ENCODE data around the gene RXFP4. TPM values are rescaled to one million over a fixed set of nuclear protein-coding genes. Genes with fewer than 3 reads are reported as not detected.

RXFP4 gene
- total RNA-seq, 1 experiment from 2014 or later: not detected

DNA sequence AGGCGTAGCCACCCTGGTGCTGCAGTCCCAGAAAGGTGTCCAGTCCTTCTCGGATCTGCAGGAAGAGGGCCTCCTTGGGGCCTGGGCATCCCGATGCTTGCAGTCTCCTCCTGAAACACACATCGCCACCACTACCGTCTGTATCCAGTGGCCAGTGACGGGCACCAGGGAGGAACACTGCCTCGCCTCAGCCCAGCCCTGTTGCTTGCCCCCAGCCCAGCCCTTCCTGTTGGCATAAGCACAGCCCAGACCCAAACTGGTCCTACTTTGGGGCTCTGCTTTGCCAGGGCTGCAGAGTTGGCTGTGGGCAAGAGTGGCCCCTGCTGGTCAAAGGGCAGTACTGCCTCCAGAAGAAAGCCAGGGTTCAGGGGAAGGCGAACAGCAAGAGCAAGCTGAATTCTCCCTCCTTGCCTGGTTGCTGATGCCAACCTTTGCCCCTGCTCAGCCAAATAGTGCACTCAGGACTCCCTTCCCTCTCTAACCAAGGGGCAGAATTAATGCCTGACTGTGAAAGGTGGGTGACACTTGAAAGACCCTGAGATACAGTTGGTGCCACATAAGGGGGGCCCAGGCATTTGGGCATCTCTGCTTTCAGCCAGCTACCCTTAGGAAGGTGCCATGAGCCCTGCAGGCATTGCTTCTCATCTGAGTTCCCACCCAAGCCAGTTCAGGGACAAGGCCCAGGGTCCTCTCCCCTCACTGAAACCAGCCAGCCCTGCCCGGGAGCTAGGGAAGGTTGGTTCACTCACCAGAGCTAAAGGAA is 48.0 kb downstream of the RXFP4 start:
- peaks cover 13% of the 10 kb centered on the region for H3K4me1 Mint-ChIP-seq (ENCODE audit: low read depth, unreplicated experiment)
- DNase-seq: peak; percentile 83
- TF ChIP-seq, protein P1, sequence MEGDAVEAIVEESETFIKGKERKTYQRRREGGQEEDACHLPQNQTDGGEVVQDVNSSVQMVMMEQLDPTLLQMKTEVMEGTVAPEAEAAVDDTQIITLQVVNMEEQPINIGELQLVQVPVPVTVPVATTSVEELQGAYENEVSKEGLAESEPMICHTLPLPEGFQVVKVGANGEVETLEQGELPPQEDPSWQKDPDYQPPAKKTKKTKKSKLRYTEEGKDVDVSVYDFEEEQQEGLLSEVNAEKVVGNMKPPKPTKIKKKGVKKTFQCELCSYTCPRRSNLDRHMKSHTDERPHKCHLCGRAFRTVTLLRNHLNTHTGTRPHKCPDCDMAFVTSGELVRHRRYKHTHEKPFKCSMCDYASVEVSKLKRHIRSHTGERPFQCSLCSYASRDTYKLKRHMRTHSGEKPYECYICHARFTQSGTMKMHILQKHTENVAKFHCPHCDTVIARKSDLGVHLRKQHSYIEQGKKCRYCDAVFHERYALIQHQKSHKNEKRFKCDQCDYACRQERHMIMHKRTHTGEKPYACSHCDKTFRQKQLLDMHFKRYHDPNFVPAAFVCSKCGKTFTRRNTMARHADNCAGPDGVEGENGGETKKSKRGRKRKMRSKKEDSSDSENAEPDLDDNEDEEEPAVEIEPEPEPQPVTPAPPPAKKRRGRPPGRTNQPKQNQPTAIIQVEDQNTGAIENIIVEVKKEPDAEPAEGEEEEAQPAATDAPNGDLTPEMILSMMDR (IDR thresholded peaks at IDR 0.05; ENCODE audit: unreplicated experiment): peak; percentile 99
- no peak overlapping the region for H3K4me3 Mint-ChIP-seq (ENCODE audit: low read depth, unreplicated experiment)
- peaks cover 4% of the 10 kb centered on the region for H3K9me3 Mint-ChIP-seq (ENCODE audit: low read depth, unreplicated experiment)
- H3K27ac Mint-ChIP-seq (ENCODE audit: unreplicated experiment): no peak overlapping the region
- intact Hi-C loops (cut with micrococcal nuclease; ENCODE audit: unreplicated experiment): loop anchor here (1.0 to 2.0 kb wide), 2 partner anchors 27 to 51 kb away; no protein-coding TSS in a partner anchor
- CTCF ChIA-PET: interaction anchor here (0.5 to 2.8 kb wide), 11 partner anchors 11 to 96 kb away, joined by 3 to 39 read pairs (median 4); partner anchors contain the start of gene ARHGEF2
- no TSS peak for BruUV-seq (replicated peaks)
- H3K36me3 Mint-ChIP-seq (ENCODE audit: insufficient read depth, unreplicated experiment): no peaks in the 10 kb centered on the region
- H3K27me3 Mint-ChIP-seq (ENCODE audit: unreplicated experiment): no peaks in the 10 kb centered on the region

DNA sequence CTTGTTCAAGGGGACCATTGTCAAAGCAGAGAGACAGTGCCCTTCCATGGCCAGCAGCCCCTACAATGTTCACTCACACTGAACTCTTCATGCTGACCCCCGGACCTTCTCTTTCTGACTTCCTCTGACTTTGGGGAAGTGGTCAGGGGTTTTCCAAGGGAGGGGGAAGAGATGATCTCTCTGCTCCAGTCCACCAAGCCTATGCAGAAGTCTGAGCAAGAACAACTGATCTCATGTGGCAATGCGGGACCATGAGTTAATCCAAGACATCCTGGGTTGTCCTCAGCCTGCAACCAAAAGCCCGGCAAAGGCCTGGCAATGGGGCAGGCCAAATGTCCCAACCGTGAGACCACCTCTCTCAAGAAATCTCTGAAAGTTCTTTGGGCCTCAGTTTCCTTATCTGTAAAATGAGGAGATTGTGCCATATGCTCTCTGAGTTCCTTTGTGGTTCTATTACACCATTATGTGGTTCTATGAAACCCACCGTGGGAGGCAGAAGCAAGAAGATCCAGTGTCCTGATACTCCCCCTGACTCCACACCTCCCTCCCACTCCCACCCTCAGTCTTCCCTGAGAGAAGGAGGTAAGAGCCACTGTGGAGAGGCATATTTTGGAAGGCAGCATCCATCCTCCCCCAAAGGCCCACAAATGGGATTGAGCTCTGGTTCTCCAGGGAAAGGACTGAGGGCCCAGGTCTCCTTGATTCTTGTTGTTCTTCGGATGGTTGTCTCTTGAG is 48.7 kb downstream of the RXFP4 start:
- Mint-ChIP-seq H3K27ac (ENCODE audit: unreplicated experiment) (no peak overlapping the region), H3K4me3 (ENCODE audit: low read depth, unreplicated experiment) (no peak overlapping the region), H3K36me3 (ENCODE audit: insufficient read depth, unreplicated experiment) (no peaks in the 10 kb centered on the region), H3K4me1 (ENCODE audit: low read depth, unreplicated experiment) (peaks cover 9% of the 10 kb centered on the region), H3K9me3 (ENCODE audit: low read depth, unreplicated experiment) (peaks cover 4% of the 10 kb centered on the region), H3K27me3 (ENCODE audit: unreplicated experiment) (no peaks in the 10 kb centered on the region)
- CTCF ChIA-PET: interaction anchor here (0.5 to 2.8 kb wide), 11 partner anchors 11 to 97 kb away, joined by 3 to 39 read pairs (median 4); partner anchors contain the start of gene ARHGEF2
- no peak for DNase-seq
- TF ChIP-seq, protein P1 (IDR thresholded peaks at IDR 0.05; ENCODE audit: unreplicated experiment): no peak
- intact Hi-C loops (cut with micrococcal nuclease; ENCODE audit: unreplicated experiment): no loop called here
- BruUV-seq (replicated peaks): no TSS peak

Small RNAs within 50 kb of the gene (microRNA-seq; reads per million reads assigned to microRNA genes)
- gene MIR6738: not detected

Other genes starting within 250 kb of the RXFP4 start
- 64.7 and 67.1 TPM in 2 replicates for gene GON4L, start 84.4 kb upstream of the RXFP4 start, total RNA-seq (2022)
- 0.98 and 1.0 TPM in 2 replicates for gene SYT11, start 82.1 kb upstream of the RXFP4 start, total RNA-seq (2022)
- gene RIT1, start 30.3 kb upstream of the RXFP4 start, total RNA-seq (2022): 34.4 and 34.7 TPM in 2 replicates
- 99.3 and 107 TPM in 2 replicates for gene KHDC4, start 7.2 kb upstream of the RXFP4 start, total RNA-seq (2022)
- 69.2 and 97.6 TPM in 2 replicates for gene ARHGEF2, start 36.9 kb downstream of the RXFP4 start, total RNA-seq (2022)
- gene SSR2, start 79.3 kb downstream of the RXFP4 start, total RNA-seq (2022): 215 and 246 TPM in 2 replicates
- gene UBQLN4, start 112.2 kb downstream of the RXFP4 start, total RNA-seq (2022): 60.0 and 77.3 TPM in 2 replicates
- gene LAMTOR2, start 113.1 kb downstream of the RXFP4 start, total RNA-seq (2022): 69.8 and 69.9 TPM in 2 replicates
- 182 and 189 TPM in 2 replicates for gene RAB25, start 119.5 kb downstream of the RXFP4 start, total RNA-seq (2022)
- gene MEX3A, start 140.8 kb downstream of the RXFP4 start, total RNA-seq (2022): 3.3 and 5.0 TPM in 2 replicates
- gene LMNA, start 173.1 kb downstream of the RXFP4 start, total RNA-seq (2022): 499 and 514 TPM in 2 replicates
- 6.9 and 7.2 TPM in 2 replicates for gene SEMA4A, start 211.9 kb downstream of the RXFP4 start, total RNA-seq (2022)